SK-N-SH (cell line): ENCODE measurements around the gene MLC1. TPM values are rescaled to one million over a fixed set of nuclear protein-coding genes. Genes with fewer than 3 reads are reported as not detected.

Source experiments
- CTCF ChIA-PET: fragments of 300-600, 350-600 bp; formaldehyde crosslinking; extraction: SDS; loops from one replicate; lab custom pipeline; 2021; lab: Yijun Ruan, JAX
- POLR2A ChIA-PET: fragments of 350-600 bp; sonication (Branson Sonifier 250); formaldehyde crosslinking; extraction: SDS; loops from one replicate; lab custom pipeline; 2020; ENCODE audit warnings: antibody characterized with exemption, inconsistent platforms; lab: Yijun Ruan, JAX
- DNase-seq: peaks from one replicate; pipeline ENCODE4 v3.0.0; 2012
- H2AFZ ChIP-seq: fragments of 200-600 bp; sonication (generic); 2 replicates; pipeline ENCODE4 v1.8.1; 2016; ENCODE audit warnings: antibody characterized with exemption, mild to moderate bottlenecking, low read depth
- H3F3A ChIP-seq: fragments of 200-600 bp; sonication (generic); replicated peaks from 2 replicates; pipeline ENCODE3; 2016; ENCODE audit warnings: antibody characterized with exemption, mild to moderate bottlenecking; ENCODE audit not compliant: insufficient read depth
- H3K27ac ChIP-seq, 2 experiments: fragments of 200-500 bp in 1 of 2; fragments of 200-600 bp in 1 of 2; sonication (Bioruptor generic) in 1 of 2; sonication (generic), shearing (Covaris generic) in 1 of 2; 2 replicates each; pipeline versions ENCODE4 v1.5.1 to v1.6.1; 2014 to 2016; ENCODE audit warnings: low read depth in 2 of 2, inconsistent platforms in 1 of 2, low read length in 1 of 2, mild to moderate bottlenecking in 1 of 2, mixed read lengths in 1 of 2
- H3K27me3 ChIP-seq: fragments of 200-600 bp; sonication (generic), shearing (Covaris generic); 2 replicates; pipeline ENCODE4 v1.6.1; 2016; ENCODE audit warnings: mixed run types; ENCODE audit not compliant: insufficient read depth
- H3K36me3 ChIP-seq, 2 experiments: fragments of 200-500 bp in 1 of 2; fragments of 200-600 bp in 1 of 2; sonication (Bioruptor generic) in 1 of 2; sonication (generic) in 1 of 2; replicated peaks in 1 of 2; 2 replicates each; pipeline versions ENCODE3 to v1.5.1; 2014 to 2016; ENCODE audit warnings: low read length in 1 of 2, mild to moderate bottlenecking in 1 of 2; ENCODE audit not compliant: insufficient read depth in 2 of 2, control insufficient read depth in 1 of 2
- H3K4me1 ChIP-seq, 2 experiments: fragments of 200-500 bp in 1 of 2; fragments of 200-600 bp in 1 of 2; sonication (Bioruptor generic) in 1 of 2; sonication (generic), shearing (Covaris generic) in 1 of 2; 2 replicates each; pipeline versions ENCODE4 v1.5.1 to v1.6.1; 2014 to 2016; ENCODE audit warnings: low read depth in 1 of 2, low read length in 1 of 2, mixed run types in 1 of 2; ENCODE audit not compliant: insufficient read depth in 2 of 2, control insufficient read depth in 1 of 2
- H3K4me2 ChIP-seq: fragments of 200-600 bp; sonication (generic), shearing (Covaris generic); 2 replicates; pipeline ENCODE4 v1.6.1; 2017; ENCODE audit warnings: mixed run types
- H3K4me3 ChIP-seq, 2 experiments: fragments of 200-500 bp in 1 of 2; fragments of 200-600 bp in 1 of 2; sonication (Bioruptor generic) in 1 of 2; sonication (generic), shearing (Covaris generic) in 1 of 2; 2 replicates each; pipeline versions ENCODE4 v1.5.1 to v1.8.1; 2014 to 2016; ENCODE audit warnings: low read depth in 2 of 2, inconsistent platforms in 1 of 2, low read length in 1 of 2, mild to moderate bottlenecking in 1 of 2, mixed read lengths in 1 of 2, moderate library complexity in 1 of 2
- H3K79me2 ChIP-seq: fragments of 200-600 bp; sonication (generic); 2 replicates; pipeline ENCODE4 v1.8.1; 2017; ENCODE audit warnings: mild to moderate bottlenecking; ENCODE audit not compliant: insufficient read depth
- H3K9ac ChIP-seq: fragments of 200-600 bp; sonication (generic); 2 replicates; pipeline ENCODE4 v1.6.1; 2017; ENCODE audit warnings: mixed run types
- H3K9me2 ChIP-seq: fragments of 200-600 bp; sonication (generic); 2 replicates; pipeline ENCODE4 v1.6.1; 2017; ENCODE audit warnings: mixed run types
- H3K9me3 ChIP-seq: fragments of 200-600 bp; sonication (generic); 2 replicates; pipeline ENCODE4 v1.6.1; 2017; ENCODE audit warnings: mixed run types, mild to moderate bottlenecking, moderate library complexity
- H4K20me1 ChIP-seq: fragments of 200-600 bp; sonication (generic); 2 replicates; pipeline ENCODE4 v1.6.1; 2017; ENCODE audit warnings: mild to moderate bottlenecking, mixed run types; ENCODE audit not compliant: insufficient read depth
- CHD2 ChIP-seq: fragments of 150-350 bp; IDR thresholded peaks from 2 replicates; pipeline ENCODE4 v1.6.1; 2018; ENCODE audit warnings: low read length; ENCODE audit not compliant: partially characterized antibody
- ELF1 ChIP-seq: IDR thresholded peaks from 2 replicates; pipeline ENCODE4 v1.4.0; 2012
- EP300 ChIP-seq, 2 experiments: IDR thresholded peaks; 2 replicates each; pipeline versions ENCODE4 v1.4.0 to v1.6.1; 2012; ENCODE audit warnings: borderline replicate concordance in 1 of 2, low read depth in 1 of 2, low read length in 1 of 2
- FOSL2 ChIP-seq: IDR thresholded peaks from 2 replicates; pipeline ENCODE4 v1.4.0; 2012; ENCODE audit warnings: low read depth, mild to moderate bottlenecking, moderate library complexity, borderline replicate concordance
- FOXJ3 ChIP-seq: sonication (generic); formaldehyde crosslinking; IDR thresholded peaks from 2 replicates; pipeline ENCODE4 v1.5.1; 2020; ENCODE audit warnings: mild to moderate bottlenecking, missing genetic modification reagents
- GATA2 ChIP-seq: sonication (generic); formaldehyde crosslinking; IDR thresholded peaks from 2 replicates; pipeline ENCODE4 v1.5.0; 2020; ENCODE audit warnings: mild to moderate bottlenecking, missing genetic modification reagents
- JUND ChIP-seq: IDR thresholded peaks from 2 replicates; pipeline ENCODE4 v1.4.0; 2012
- RFX5 ChIP-seq: IDR thresholded peaks from 2 replicates; pipeline ENCODE4 v1.6.1; 2012; ENCODE audit warnings: mild to moderate bottlenecking, improper control_type of control experiment, low read length
- RXRA ChIP-seq: IDR thresholded peaks from 2 replicates; pipeline ENCODE4 v1.4.0; 2012; ENCODE audit warnings: low read depth, mild to moderate bottlenecking, borderline replicate concordance
- SIN3A ChIP-seq: IDR thresholded peaks from 2 replicates; pipeline ENCODE4 v1.6.1; 2012; ENCODE audit warnings: low read depth, mild to moderate bottlenecking, low read length, moderate library complexity, borderline replicate concordance
- SMC3 ChIP-seq: IDR thresholded peaks from 2 replicates; pipeline ENCODE4 v1.6.1; 2012; ENCODE audit warnings: low read depth, low read length, improper control_type of control experiment
- TAF1 ChIP-seq: IDR thresholded peaks from 2 replicates; pipeline ENCODE4 v1.6.1; 2012; ENCODE audit warnings: low read depth, mild to moderate bottlenecking, low read length, moderate library complexity, borderline replicate concordance
- TCF12 ChIP-seq: IDR thresholded peaks from 2 replicates; pipeline ENCODE4 v1.4.0; 2012
- TEAD4 ChIP-seq: IDR thresholded peaks from 2 replicates; pipeline ENCODE4 v1.4.0; 2012; ENCODE audit warnings: mild to moderate bottlenecking, borderline replicate concordance; ENCODE audit not compliant: insufficient read depth
- WGBS: methylation state at CpG from one replicate; pipeline ENCODE4 v1.1.6; 2017; ENCODE audit warnings: low lambda C conversion rate; 5-methylcytosine and 5-hydroxymethylcytosine counted together
- polyA plus RNA-seq, 3 experiments: library from polyadenylated mRNA; depleted of rRNA; stranded (reverse); fragments of >200 nt; gene quantifications; 2 replicates each; pipeline ENCODE4 v1.2.3, GENCODE V29; 2012
- TF ChIP-seq, protein P1 (sequence below): fragments of 200-600 bp; sonication (generic); IDR thresholded peaks from 2 replicates; pipeline ENCODE4 v1.6.1; 2017; ENCODE audit warnings: antibody characterized with exemption, mild to moderate bottlenecking, moderate library complexity
- TF ChIP-seq, protein P2 (sequence below): IDR thresholded peaks from 2 replicates; pipeline ENCODE4 v1.6.1; 2012; ENCODE audit warnings: mild to moderate bottlenecking, low read depth, low read length, moderate library complexity
- TF ChIP-seq, protein P3 (sequence below): IDR thresholded peaks from 2 replicates; pipeline ENCODE4 v1.4.0; 2012; ENCODE audit warnings: low read depth, borderline replicate concordance

MLC1 gene
- polyA plus RNA-seq, 1 of the 3 experiments (the other 2 are of a cell fraction) = not detected

DNA sequence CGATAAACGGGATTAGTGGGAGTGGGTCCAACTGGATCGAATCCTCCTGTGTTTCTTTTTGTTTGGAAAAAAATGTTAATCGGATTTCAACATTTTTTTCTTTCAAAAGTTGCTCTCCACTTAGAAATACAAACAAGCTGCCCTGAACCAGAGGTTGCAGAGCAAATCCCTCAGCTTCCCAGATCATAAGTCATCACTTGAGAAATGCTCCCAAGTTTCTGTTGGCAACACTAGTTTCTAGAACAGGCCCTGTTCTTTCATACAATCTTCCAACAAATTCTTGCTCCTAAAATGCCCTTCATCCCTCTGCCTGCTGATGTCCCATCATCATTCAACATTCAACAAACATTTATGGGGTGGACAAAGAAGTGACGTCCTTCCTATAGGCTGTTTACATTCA is 1.3 kb upstream of the MLC1 start:
- H3K4me3 ChIP-seq = no peak overlapping the region
- ChIA-PET CTCF (interaction anchor here (0.9 to 1.5 kb wide), 2 partner anchors 20 to 156 kb away, joined by 3 to 5 read pairs; no protein-coding TSS in a partner anchor), POLR2A (no interaction called here)
- no peaks in the 10 kb centered on the region for H3K36me3 ChIP-seq
- DNase-seq = no peak
- no peaks in the 10 kb centered on the region for H4K20me1 ChIP-seq
- no peak overlapping the region for H3K9ac ChIP-seq
- no peak overlapping the region for H3K27ac ChIP-seq
- no peaks in the 10 kb centered on the region for H3K9me2 ChIP-seq
- no peaks in the 10 kb centered on the region for H3F3A ChIP-seq
- H3K79me2 ChIP-seq = no peaks in the 10 kb centered on the region
- TF ChIP-seq, protein P1, sequence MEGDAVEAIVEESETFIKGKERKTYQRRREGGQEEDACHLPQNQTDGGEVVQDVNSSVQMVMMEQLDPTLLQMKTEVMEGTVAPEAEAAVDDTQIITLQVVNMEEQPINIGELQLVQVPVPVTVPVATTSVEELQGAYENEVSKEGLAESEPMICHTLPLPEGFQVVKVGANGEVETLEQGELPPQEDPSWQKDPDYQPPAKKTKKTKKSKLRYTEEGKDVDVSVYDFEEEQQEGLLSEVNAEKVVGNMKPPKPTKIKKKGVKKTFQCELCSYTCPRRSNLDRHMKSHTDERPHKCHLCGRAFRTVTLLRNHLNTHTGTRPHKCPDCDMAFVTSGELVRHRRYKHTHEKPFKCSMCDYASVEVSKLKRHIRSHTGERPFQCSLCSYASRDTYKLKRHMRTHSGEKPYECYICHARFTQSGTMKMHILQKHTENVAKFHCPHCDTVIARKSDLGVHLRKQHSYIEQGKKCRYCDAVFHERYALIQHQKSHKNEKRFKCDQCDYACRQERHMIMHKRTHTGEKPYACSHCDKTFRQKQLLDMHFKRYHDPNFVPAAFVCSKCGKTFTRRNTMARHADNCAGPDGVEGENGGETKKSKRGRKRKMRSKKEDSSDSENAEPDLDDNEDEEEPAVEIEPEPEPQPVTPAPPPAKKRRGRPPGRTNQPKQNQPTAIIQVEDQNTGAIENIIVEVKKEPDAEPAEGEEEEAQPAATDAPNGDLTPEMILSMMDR = no peak
- TF ChIP-seq RXRA (no peak), SIN3A (no peak), FOXJ3 (CRISPR knock-in tag) (no peak), RFX5 (no peak), JUND (no peak)
- TF ChIP-seq, protein P2, sequence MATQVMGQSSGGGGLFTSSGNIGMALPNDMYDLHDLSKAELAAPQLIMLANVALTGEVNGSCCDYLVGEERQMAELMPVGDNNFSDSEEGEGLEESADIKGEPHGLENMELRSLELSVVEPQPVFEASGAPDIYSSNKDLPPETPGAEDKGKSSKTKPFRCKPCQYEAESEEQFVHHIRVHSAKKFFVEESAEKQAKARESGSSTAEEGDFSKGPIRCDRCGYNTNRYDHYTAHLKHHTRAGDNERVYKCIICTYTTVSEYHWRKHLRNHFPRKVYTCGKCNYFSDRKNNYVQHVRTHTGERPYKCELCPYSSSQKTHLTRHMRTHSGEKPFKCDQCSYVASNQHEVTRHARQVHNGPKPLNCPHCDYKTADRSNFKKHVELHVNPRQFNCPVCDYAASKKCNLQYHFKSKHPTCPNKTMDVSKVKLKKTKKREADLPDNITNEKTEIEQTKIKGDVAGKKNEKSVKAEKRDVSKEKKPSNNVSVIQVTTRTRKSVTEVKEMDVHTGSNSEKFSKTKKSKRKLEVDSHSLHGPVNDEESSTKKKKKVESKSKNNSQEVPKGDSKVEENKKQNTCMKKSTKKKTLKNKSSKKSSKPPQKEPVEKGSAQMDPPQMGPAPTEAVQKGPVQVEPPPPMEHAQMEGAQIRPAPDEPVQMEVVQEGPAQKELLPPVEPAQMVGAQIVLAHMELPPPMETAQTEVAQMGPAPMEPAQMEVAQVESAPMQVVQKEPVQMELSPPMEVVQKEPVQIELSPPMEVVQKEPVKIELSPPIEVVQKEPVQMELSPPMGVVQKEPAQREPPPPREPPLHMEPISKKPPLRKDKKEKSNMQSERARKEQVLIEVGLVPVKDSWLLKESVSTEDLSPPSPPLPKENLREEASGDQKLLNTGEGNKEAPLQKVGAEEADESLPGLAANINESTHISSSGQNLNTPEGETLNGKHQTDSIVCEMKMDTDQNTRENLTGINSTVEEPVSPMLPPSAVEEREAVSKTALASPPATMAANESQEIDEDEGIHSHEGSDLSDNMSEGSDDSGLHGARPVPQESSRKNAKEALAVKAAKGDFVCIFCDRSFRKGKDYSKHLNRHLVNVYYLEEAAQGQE = no peak
- TF ChIP-seq, protein P3, sequence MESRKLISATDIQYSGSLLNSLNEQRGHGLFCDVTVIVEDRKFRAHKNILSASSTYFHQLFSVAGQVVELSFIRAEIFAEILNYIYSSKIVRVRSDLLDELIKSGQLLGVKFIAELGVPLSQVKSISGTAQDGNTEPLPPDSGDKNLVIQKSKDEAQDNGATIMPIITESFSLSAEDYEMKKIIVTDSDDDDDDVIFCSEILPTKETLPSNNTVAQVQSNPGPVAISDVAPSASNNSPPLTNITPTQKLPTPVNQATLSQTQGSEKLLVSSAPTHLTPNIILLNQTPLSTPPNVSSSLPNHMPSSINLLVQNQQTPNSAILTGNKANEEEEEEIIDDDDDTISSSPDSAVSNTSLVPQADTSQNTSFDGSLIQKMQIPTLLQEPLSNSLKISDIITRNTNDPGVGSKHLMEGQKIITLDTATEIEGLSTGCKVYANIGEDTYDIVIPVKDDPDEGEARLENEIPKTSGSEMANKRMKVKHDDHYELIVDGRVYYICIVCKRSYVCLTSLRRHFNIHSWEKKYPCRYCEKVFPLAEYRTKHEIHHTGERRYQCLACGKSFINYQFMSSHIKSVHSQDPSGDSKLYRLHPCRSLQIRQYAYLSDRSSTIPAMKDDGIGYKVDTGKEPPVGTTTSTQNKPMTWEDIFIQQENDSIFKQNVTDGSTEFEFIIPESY = no peak
- H3K27me3 ChIP-seq = no peaks in the 10 kb centered on the region
- no peaks in the 10 kb centered on the region; the same call in 1 of the 2 replicates for H3K9me3 ChIP-seq
- no peak overlapping the region for H3K4me2 ChIP-seq
- H2AFZ ChIP-seq = no peak overlapping the region
- peaks cover 0 to 23% of the 10 kb centered on the region in 2 experiments; a peak in 1 of 4 replicates for H3K4me1 ChIP-seq
- 45% methylated on average over 5 of the region's 5 CpGs for WGBS

DNA sequence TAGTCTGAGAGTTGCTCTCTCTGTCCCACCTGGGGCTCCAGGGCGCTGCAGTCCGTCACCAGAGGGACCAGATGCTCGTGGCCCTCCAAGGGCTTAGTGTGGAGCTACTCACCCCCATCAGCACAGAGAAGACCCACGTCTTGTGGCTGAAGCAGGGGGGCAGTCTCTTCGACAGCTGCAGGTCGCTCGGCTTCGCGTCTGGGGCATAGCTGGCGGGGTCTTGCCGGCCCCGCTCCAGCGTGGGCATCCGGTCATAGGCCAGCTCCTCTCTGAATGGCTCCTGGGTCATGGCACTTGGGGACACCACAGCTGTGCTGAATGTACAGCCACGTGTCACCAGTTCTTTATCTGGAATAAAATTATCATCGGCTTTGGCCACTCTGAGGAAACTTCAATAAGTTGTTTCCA is 608 bp downstream of the MLC1 start:
- no peak overlapping the region for H3K4me3 ChIP-seq
- H3K9me2 ChIP-seq = no peaks in the 10 kb centered on the region
- no peak overlapping the region for H3K9ac ChIP-seq
- H3K9me3 ChIP-seq = no peaks in the 10 kb centered on the region; the same call in 1 of the 2 replicates
- TF ChIP-seq FOSL2 (no peak), ELF1 (no peak), GATA2 (CRISPR knock-in tag) (no peak), EP300 (IDR thresholded peaks at IDR 0.05; ENCODE audit: borderline replicate concordance in 1 of 2, low read depth in 1 of 2, low read length in 1 of 2) (no peak), CHD2 (no peak), SMC3 (no peak), RFX5 (no peak), TEAD4 (no peak), TAF1 (no peak), TCF12 (no peak)
- TF ChIP-seq, protein P1 = no peak
- H3K27ac ChIP-seq = no peak overlapping the region
- 55% methylated on average over 5 of the region's 16 CpGs for WGBS
- H3K4me2 ChIP-seq = no peak overlapping the region
- H3F3A ChIP-seq = no peaks in the 10 kb centered on the region
- no peaks in the 10 kb centered on the region; the same call in 1 of the 2 replicates for H3K27me3 ChIP-seq
- H2AFZ ChIP-seq = no peak overlapping the region
- H3K4me1 ChIP-seq = peaks cover 0 to 16% of the 10 kb centered on the region in 2 experiments; a peak in 1 of 4 replicates
- no peaks in the 10 kb centered on the region for H3K79me2 ChIP-seq
- ChIA-PET CTCF (interaction anchor here (1.8 kb wide), 1 partner anchor 9 kb away, joined by 4 read pairs; no protein-coding TSS in a partner anchor), POLR2A (no interaction called here)
- no peaks in the 10 kb centered on the region for H4K20me1 ChIP-seq
- no peak for DNase-seq
- H3K36me3 ChIP-seq = no peaks in the 10 kb centered on the region
